Measurements from ENCODE around the gene BCAS2. TPM values are rescaled to one million over a fixed set of nuclear protein-coding genes. Genes with fewer than 3 reads are reported as not detected.

BCAS2 gene
- total RNA-seq, 4 donors from 2014 or later, result 24.8 to 38.9 (median 32.7) TPM

- Histone ChIP-seq H3K9me3 (no peaks in the 10 kb centered on the region), H3K4me3 (no peak overlapping the region), H3K27ac (no peak overlapping the region), H3K27me3 (no peaks in the 10 kb centered on the region), H3K36me3 (peaks cover 0 to 24% (median 0%) of the 10 kb centered on the region in 3 donors), H3K4me1 (peaks cover 0 to 12% (median 0%) of the 10 kb centered on the region in 3 donors)
- no peak for DNase-seq
- intact Hi-C loops (cut with DNase I), result no loop called here
- 13 to 53% methylated on average over 1 of the region's 1 CpG for WGBS, 2 donors
- TF ChIP-seq POLR2A (IDR thresholded peaks at IDR 0.05) (no peak), CTCF (IDR thresholded peaks at IDR 0.05) (no peak)
These were observed 20.1 kb downstream of the BCAS2 start for GRCh38 chr1:114561333-114561732.

GRCh38 chr1:114559356-114559755, 22.1 kb downstream of the BCAS2 start:
- no peaks in the 10 kb centered on the region for H3K27me3 ChIP-seq
- H3K27ac ChIP-seq, result no peak overlapping the region
- WGBS, 2 donors, result 86 to 92% methylated on average over 2 to 3 of the region's 3 CpGs
- peaks cover 0 to 4% (median 0%) of the 10 kb centered on the region in 3 donors for H3K36me3 ChIP-seq
- no peak for DNase-seq
- TF ChIP-seq POLR2A (IDR thresholded peaks at IDR 0.05) (no peak), CTCF (IDR thresholded peaks at IDR 0.05) (no peak)
- H3K4me1 ChIP-seq, result peaks cover 0 to 12% (median 0%) of the 10 kb centered on the region in 3 donors
- intact Hi-C loops (cut with DNase I), result no loop called here
- no peak overlapping the region for H3K4me3 ChIP-seq
- no peaks in the 10 kb centered on the region for H3K9me3 ChIP-seq

GRCh38 chr1:114558544-114558943, 22.9 kb downstream of the BCAS2 start:
- Histone ChIP-seq H3K36me3 (no peaks in the 10 kb centered on the region), H3K4me3 (no peak overlapping the region), H3K27me3 (no peaks in the 10 kb centered on the region), H3K9me3 (no peaks in the 10 kb centered on the region), H3K4me1 (peaks cover 0 to 12% (median 0%) of the 10 kb centered on the region in 3 donors), H3K27ac (no peak overlapping the region)
- intact Hi-C loops (cut with DNase I), result no loop called here
- WGBS, 2 donors, result 90 to 95% methylated on average over 1 of the region's 1 CpG
- no peak for DNase-seq
- TF ChIP-seq POLR2A (IDR thresholded peaks at IDR 0.05) (no peak), CTCF (IDR thresholded peaks at IDR 0.05) (peak in 3 of 6 experiments; percentile 31 to 45 (median 32))

GRCh38 chr1:114554577-114554976, 26.8 kb downstream of the BCAS2 start:
- Histone ChIP-seq H3K4me1 (no peaks in the 10 kb centered on the region), H3K27me3 (no peaks in the 10 kb centered on the region), H3K36me3 (no peaks in the 10 kb centered on the region), H3K27ac (no peak overlapping the region), H3K9me3 (no peaks in the 10 kb centered on the region), H3K4me3 (no peak overlapping the region)
- intact Hi-C loops (cut with DNase I), result no loop called here
- no peak for DNase-seq
- 62 to 64% methylated on average over 2 of the region's 2 CpGs for WGBS, 2 donors
- TF ChIP-seq CTCF (IDR thresholded peaks at IDR 0.05), result no peak
- no peak for TF ChIP-seq POLR2A (IDR thresholded peaks at IDR 0.05)

- Histone ChIP-seq H3K4me1 (no peaks in the 10 kb centered on the region), H3K4me3 (no peak overlapping the region), H3K9me3 (no peaks in the 10 kb centered on the region), H3K27me3 (no peaks in the 10 kb centered on the region), H3K36me3 (no peaks in the 10 kb centered on the region), H3K27ac (no peak overlapping the region)
- 93 to 97% methylated on average over 7 of the region's 7 CpGs for WGBS, 2 donors
- TF ChIP-seq POLR2A (IDR thresholded peaks at IDR 0.05) (no peak), CTCF (IDR thresholded peaks at IDR 0.05) (no peak)
- DNase-seq, result no peak
- intact Hi-C loops (cut with DNase I), result no loop called here
These were observed 29.2 kb downstream of the BCAS2 start for GRCh38 chr1:114552106-114552639.

Measured in esophagus squamous epithelium (tissue), 5 donors.